Endothelial cell of umbilical vein (primary cell): ENCODE measurements around the gene LGALS7B. TPM values are rescaled to one million over a fixed set of nuclear protein-coding genes. Genes with fewer than 3 reads are reported as not detected.
"Not testable (repeated sequence)": the region's sequence is repeated elsewhere in the genome, so short reads cannot be mapped to it uniquely, and the experiment has no call there.

ENCODE experiments used
- BruUV-seq: library from RNA; stranded (reverse); fragments of 400-500 nt; replicated peaks from 2 replicates; lab custom pipeline; 2021; lab: Mats Ljungman, UMichigan
- CTCF ChIA-PET: fragments of 300-600, 350-600 bp; sonication (Branson Sonifier 250); formaldehyde crosslinking; loops from one replicate; lab custom pipeline; 2021; ENCODE audit warnings: antibody characterized with exemption, inconsistent platforms; lab: Charles Lee
- POLR2A ChIA-PET: fragments of 300-600, 350-600 bp; sonication (Branson Sonifier 250); formaldehyde crosslinking; loops from one replicate; lab custom pipeline; 2021; ENCODE audit warnings: antibody characterized with exemption, inconsistent platforms; lab: Charles Lee
- DNase-seq: peaks from one replicate; pipeline ENCODE4 v3.0.0-alpha.2; 2011; ENCODE audit warnings: low read depth, low spot score
- FAIRE-seq: peaks from 2 replicates; lab custom pipeline; 2011; peaks lifted over from hg19 to GRCh38; lab: Jason Lieb, UNC
- H2AFZ ChIP-seq: 2 replicates; pipeline ENCODE4 v1.6.0; 2012; ENCODE audit warnings: low read depth, low read length, control low read depth, inconsistent platforms
- H3K27ac ChIP-seq: 2 replicates; pipeline ENCODE4 v1.5.1; 2011; ENCODE audit warnings: low read depth, mild to moderate bottlenecking, control low read depth, low read length, moderate library complexity; ENCODE audit not compliant: insufficient read depth
- H3K27me3 ChIP-seq, 2 experiments: 2 replicates each; pipeline versions ENCODE4 v1.6.0 to v1.6.1; 2011; ENCODE audit warnings: low read length in 2 of 2, mixed read lengths in 1 of 2; ENCODE audit not compliant: control insufficient read depth in 2 of 2, insufficient read depth in 2 of 2
- H3K36me3 ChIP-seq, 2 experiments: 2 replicates in 1 of 2; 3 replicates in 1 of 2; pipeline ENCODE4 v1.5.1; 2011; ENCODE audit warnings: low read length in 2 of 2, mild to moderate bottlenecking in 1 of 2, moderate library complexity in 1 of 2; ENCODE audit not compliant: control insufficient read depth in 2 of 2, insufficient read depth in 2 of 2; ENCODE audit errors: extremely low read depth in 1 of 2
- H3K4me1 ChIP-seq: 3 replicates; pipeline ENCODE4 v1.5.1; 2011; ENCODE audit warnings: mild to moderate bottlenecking, low read length; ENCODE audit not compliant: control insufficient read depth, insufficient read depth; ENCODE audit errors: extremely low read depth
- H3K4me2 ChIP-seq: 2 replicates; pipeline ENCODE4 v1.6.1; 2011; ENCODE audit warnings: low read length, control low read depth, mixed read lengths; ENCODE audit not compliant: insufficient read depth
- H3K4me3 ChIP-seq, 3 experiments: fragments of 200-600 bp in 1 of 3; sonication (generic), shearing (Covaris generic) in 1 of 3; replicated peaks in 1 of 3; 2 replicates each; pipeline ENCODE4 v1.5.1; 2011 to 2016; ENCODE audit warnings: control low read depth in 3 of 3, low read length in 3 of 3, mild to moderate bottlenecking in 2 of 3, inconsistent platforms in 1 of 3, low read depth in 1 of 3, moderate library complexity in 1 of 3; ENCODE audit not compliant: insufficient read depth in 1 of 3
- H3K79me2 ChIP-seq: 2 replicates; pipeline ENCODE4 v1.6.0; 2012; ENCODE audit warnings: low read length, inconsistent platforms; ENCODE audit not compliant: control insufficient read depth, insufficient read depth
- H3K9ac ChIP-seq: replicated peaks from 2 replicates; pipeline ENCODE3; 2011; ENCODE audit warnings: low read length, control low read depth; ENCODE audit not compliant: insufficient read depth; ENCODE audit errors: extremely low read depth
- H3K9me1 ChIP-seq: replicated peaks from 3 replicates; pipeline ENCODE4 v1.6.0; 2011; ENCODE audit warnings: mild to moderate bottlenecking, low read length; ENCODE audit not compliant: control insufficient read depth, insufficient read depth; ENCODE audit errors: extremely low read depth
- H3K9me3 ChIP-seq: replicated peaks from 2 replicates; pipeline ENCODE4 v1.5.1; 2012; ENCODE audit warnings: low read length, inconsistent platforms; ENCODE audit not compliant: control insufficient read depth, insufficient read depth
- H4K20me1 ChIP-seq: replicated peaks from 2 replicates; pipeline ENCODE3; 2011; ENCODE audit warnings: mild to moderate bottlenecking, low read length; ENCODE audit not compliant: control insufficient read depth, insufficient read depth; ENCODE audit errors: extremely low read depth
- CTCF ChIP-seq, 2 donors: IDR thresholded peaks; 1 replicate in 1 of 2; 2 replicates in 1 of 2; pipeline ENCODE4 v1.5.1; 2011; ENCODE audit warnings: low read length in 2 of 2, mild to moderate bottlenecking in 2 of 2, moderate library complexity in 2 of 2, control low read depth in 1 of 2, inconsistent platforms in 1 of 2, low read depth in 1 of 2; ENCODE audit not compliant: insufficient read depth in 1 of 2; ENCODE audit errors: extremely low read depth in 1 of 2
- EZH2 ChIP-seq: IDR thresholded peaks from 2 replicates; pipeline ENCODE4 v1.6.1; 2012; ENCODE audit warnings: borderline replicate concordance, low read depth, mild to moderate bottlenecking, moderate library complexity, low read length, inconsistent platforms; ENCODE audit not compliant: severe bottlenecking
- FOS ChIP-seq: IDR thresholded peaks from 2 replicates; pipeline ENCODE4 v1.6.1; 2011; ENCODE audit warnings: mild to moderate bottlenecking, low read length, moderate library complexity, borderline replicate concordance; ENCODE audit not compliant: insufficient read depth
- GATA2 ChIP-seq: IDR thresholded peaks from 2 replicates; pipeline ENCODE4 v1.7.0; 2011; ENCODE audit warnings: low read depth, mild to moderate bottlenecking, moderate library complexity, mixed read lengths, low read length; ENCODE audit not compliant: insufficient read length, insufficient read depth
- JUN ChIP-seq: IDR thresholded peaks from 2 replicates; pipeline ENCODE4 v1.6.1; 2011; ENCODE audit warnings: borderline replicate concordance, low read depth; ENCODE audit not compliant: insufficient read length, insufficient read depth
- MAX ChIP-seq: IDR thresholded peaks from 2 replicates; pipeline ENCODE4 v1.6.1; 2011; ENCODE audit not compliant: insufficient read depth, insufficient read length
- MYC ChIP-seq: IDR thresholded peaks from one replicate; pipeline ENCODE4 v1.6.1; 2011; ENCODE audit warnings: mild to moderate bottlenecking, low read depth, low read length
- POLR2A ChIP-seq: IDR thresholded peaks from 2 replicates; pipeline ENCODE4 v1.6.1; 2012; ENCODE audit warnings: low read depth, mild to moderate bottlenecking, control low read depth, low read length
- POLR2AphosphoS5 ChIP-seq: IDR thresholded peaks from 2 replicates; pipeline ENCODE4 v1.6.1; 2012; ENCODE audit warnings: low read depth, mild to moderate bottlenecking, control low read depth, low read length, moderate library complexity; ENCODE audit not compliant: insufficient read depth
- dilution Hi-C: fragments of 300-500 bp; cut with MboI; formaldehyde crosslinking; loops from one replicate; pipeline ENCODE4 v1.15.0; 2019; ENCODE audit warnings: low sequenced_read_pairs; ENCODE audit not compliant: extremely low pct_ligation_motif_present
- intact Hi-C: fragments of 100-400 bp; cut with micrococcal nuclease; formaldehyde crosslinking; loops from one replicate; pipeline ENCODE4 v1.10.0; 2022
- polyA plus RNA-seq, 4 experiments: library from polyadenylated mRNA; depleted of rRNA in 3 of 4; stranded (reverse) in 3 of 4; unstranded in 1 of 4; fragments of >200 nt; gene quantifications; 2 replicates each; pipeline versions ENCODE4 v1.2.1 to v1.2.3, GENCODE V29; 2011 to 2012; ENCODE audit warnings: missing spikeins in 1 of 4
- total RNA-seq: library from RNA; stranded (reverse); gene quantifications from 2 replicates; pipeline ENCODE4 v1.2.3, GENCODE V29; 2021

The LGALS7B gene
- total and polyA plus RNA-seq, 2 donors (not counting 3 experiments of a cell fraction or from before 2014, with no cell fraction given): not detected

GRCh38 chr19:38745316-38745715, 43.7 kb upstream of the LGALS7B start:
- no peak for DNase-seq
- no peak for TF ChIP-seq CTCF (IDR thresholded peaks at IDR 0.05; ENCODE audit: extremely low read depth in 1 of 2, insufficient read depth in 1 of 2, low read depth in 1 of 2, low read length in 2 of 2)
- no peak for TF ChIP-seq MAX
- TF ChIP-seq POLR2AphosphoS5: no peak
- TF ChIP-seq GATA2: no peak
- TF ChIP-seq JUN: no peak
- no peak for TF ChIP-seq MYC
- TF ChIP-seq FOS: no peak
- TF ChIP-seq EZH2: no peak
- TF ChIP-seq POLR2A: no peak
- Histone ChIP-seq H3K4me3 (no peak overlapping the region), H3K9me1 (no peaks in the 10 kb centered on the region), H3K27ac (no peak overlapping the region), H4K20me1 (no peaks in the 10 kb centered on the region), H3K36me3 (no peaks in the 10 kb centered on the region), H3K9ac (no peak overlapping the region), H3K4me1 (no peaks in the 10 kb centered on the region), H3K27me3 (no peaks in the 10 kb centered on the region), H3K4me2 (no peak overlapping the region), H2AFZ (no peak overlapping the region), H3K9me3 (no peaks in the 10 kb centered on the region), H3K79me2 (no peaks in the 10 kb centered on the region)
- ChIA-PET CTCF (interaction anchor here (1.6 kb wide), 1 partner anchor 111 kb away, joined by 4 read pairs; no protein-coding TSS in a partner anchor), POLR2A (no interaction called here)
- dilution Hi-C loops: no loop called here
- FAIRE-seq: no peak
- intact Hi-C loops: no loop called here
- no TSS peak for BruUV-seq

GRCh38 chr19:38753783-38754182, 35.2 kb upstream of the LGALS7B start:
- POLR2A ChIA-PET, DNase-seq, H3K79me2 ChIP-seq, H4K20me1 ChIP-seq, H3K27ac ChIP-seq, FAIRE-seq, H3K4me2 ChIP-seq, H3K4me3 ChIP-seq, H2AFZ ChIP-seq, H3K36me3 ChIP-seq, H3K9me1 ChIP-seq, CTCF ChIA-PET, H3K27me3 ChIP-seq, H3K4me1 ChIP-seq, H3K9ac ChIP-seq, intact Hi-C loops, H3K9me3 ChIP-seq, dilution Hi-C loops, BruUV-seq: not testable (repeated sequence)

GRCh38 chr19:38754196-38754595, 34.8 kb upstream of the LGALS7B start:
- DNase-seq, H2AFZ ChIP-seq, H3K9me1 ChIP-seq, H3K27ac ChIP-seq, H3K79me2 ChIP-seq, H3K4me2 ChIP-seq, FAIRE-seq, CTCF ChIA-PET, H3K36me3 ChIP-seq, intact Hi-C loops, H3K9ac ChIP-seq, POLR2A ChIA-PET, H3K27me3 ChIP-seq, H4K20me1 ChIP-seq, H3K9me3 ChIP-seq, dilution Hi-C loops, H3K4me1 ChIP-seq, H3K4me3 ChIP-seq, BruUV-seq: not testable (repeated sequence)
